ENCODE measurements around the gene GPHA2.

DNA sequence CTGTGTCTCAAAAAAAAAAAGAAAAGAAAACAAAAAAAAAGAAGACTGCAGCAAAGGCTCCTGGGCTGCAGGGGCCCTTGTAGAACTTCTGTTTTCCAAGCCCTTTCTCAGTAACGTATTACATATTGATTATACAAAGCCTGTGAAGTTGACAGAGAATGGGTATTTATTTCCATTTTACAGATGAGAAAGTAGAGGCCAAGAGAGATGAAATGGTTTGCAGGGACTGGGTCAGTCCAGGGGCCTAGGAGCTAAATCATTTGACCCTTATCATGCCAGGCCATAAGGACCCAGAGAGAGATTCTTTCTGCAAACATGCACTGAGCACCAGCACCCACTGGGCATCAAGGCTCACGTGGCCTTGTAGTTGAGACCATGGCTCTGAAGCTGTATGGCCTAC, 6.7 kb downstream of the GPHA2 start:
- TF ChIP-seq, protein P1, sequence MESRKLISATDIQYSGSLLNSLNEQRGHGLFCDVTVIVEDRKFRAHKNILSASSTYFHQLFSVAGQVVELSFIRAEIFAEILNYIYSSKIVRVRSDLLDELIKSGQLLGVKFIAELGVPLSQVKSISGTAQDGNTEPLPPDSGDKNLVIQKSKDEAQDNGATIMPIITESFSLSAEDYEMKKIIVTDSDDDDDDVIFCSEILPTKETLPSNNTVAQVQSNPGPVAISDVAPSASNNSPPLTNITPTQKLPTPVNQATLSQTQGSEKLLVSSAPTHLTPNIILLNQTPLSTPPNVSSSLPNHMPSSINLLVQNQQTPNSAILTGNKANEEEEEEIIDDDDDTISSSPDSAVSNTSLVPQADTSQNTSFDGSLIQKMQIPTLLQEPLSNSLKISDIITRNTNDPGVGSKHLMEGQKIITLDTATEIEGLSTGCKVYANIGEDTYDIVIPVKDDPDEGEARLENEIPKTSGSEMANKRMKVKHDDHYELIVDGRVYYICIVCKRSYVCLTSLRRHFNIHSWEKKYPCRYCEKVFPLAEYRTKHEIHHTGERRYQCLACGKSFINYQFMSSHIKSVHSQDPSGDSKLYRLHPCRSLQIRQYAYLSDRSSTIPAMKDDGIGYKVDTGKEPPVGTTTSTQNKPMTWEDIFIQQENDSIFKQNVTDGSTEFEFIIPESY (CRISPR knock-in tag; IDR thresholded peaks at IDR 0.05), result no peak
- TF ChIP-seq, protein P2, sequence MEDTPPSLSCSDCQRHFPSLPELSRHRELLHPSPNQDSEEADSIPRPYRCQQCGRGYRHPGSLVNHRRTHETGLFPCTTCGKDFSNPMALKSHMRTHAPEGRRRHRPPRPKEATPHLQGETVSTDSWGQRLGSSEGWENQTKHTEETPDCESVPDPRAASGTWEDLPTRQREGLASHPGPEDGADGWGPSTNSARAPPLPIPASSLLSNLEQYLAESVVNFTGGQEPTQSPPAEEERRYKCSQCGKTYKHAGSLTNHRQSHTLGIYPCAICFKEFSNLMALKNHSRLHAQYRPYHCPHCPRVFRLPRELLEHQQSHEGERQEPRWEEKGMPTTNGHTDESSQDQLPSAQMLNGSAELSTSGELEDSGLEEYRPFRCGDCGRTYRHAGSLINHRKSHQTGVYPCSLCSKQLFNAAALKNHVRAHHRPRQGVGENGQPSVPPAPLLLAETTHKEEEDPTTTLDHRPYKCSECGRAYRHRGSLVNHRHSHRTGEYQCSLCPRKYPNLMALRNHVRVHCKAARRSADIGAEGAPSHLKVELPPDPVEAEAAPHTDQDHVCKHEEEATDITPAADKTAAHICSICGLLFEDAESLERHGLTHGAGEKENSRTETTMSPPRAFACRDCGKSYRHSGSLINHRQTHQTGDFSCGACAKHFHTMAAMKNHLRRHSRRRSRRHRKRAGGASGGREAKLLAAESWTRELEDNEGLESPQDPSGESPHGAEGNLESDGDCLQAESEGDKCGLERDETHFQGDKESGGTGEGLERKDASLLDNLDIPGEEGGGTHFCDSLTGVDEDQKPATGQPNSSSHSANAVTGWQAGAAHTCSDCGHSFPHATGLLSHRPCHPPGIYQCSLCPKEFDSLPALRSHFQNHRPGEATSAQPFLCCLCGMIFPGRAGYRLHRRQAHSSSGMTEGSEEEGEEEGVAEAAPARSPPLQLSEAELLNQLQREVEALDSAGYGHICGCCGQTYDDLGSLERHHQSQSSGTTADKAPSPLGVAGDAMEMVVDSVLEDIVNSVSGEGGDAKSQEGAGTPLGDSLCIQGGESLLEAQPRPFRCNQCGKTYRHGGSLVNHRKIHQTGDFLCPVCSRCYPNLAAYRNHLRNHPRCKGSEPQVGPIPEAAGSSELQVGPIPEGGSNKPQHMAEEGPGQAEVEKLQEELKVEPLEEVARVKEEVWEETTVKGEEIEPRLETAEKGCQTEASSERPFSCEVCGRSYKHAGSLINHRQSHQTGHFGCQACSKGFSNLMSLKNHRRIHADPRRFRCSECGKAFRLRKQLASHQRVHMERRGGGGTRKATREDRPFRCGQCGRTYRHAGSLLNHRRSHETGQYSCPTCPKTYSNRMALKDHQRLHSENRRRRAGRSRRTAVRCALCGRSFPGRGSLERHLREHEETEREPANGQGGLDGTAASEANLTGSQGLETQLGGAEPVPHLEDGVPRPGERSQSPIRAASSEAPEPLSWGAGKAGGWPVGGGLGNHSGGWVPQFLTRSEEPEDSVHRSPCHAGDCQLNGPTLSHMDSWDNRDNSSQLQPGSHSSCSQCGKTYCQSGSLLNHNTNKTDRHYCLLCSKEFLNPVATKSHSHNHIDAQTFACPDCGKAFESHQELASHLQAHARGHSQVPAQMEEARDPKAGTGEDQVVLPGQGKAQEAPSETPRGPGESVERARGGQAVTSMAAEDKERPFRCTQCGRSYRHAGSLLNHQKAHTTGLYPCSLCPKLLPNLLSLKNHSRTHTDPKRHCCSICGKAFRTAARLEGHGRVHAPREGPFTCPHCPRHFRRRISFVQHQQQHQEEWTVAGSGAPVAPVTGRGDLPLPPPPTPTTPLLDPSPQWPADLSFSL (CRISPR knock-in tag; IDR thresholded peaks at IDR 0.05), result no peak
- TF ChIP-seq NCOA1 (CRISPR knock-in tag; IDR thresholded peaks at IDR 0.05), result no peak

All from HepG2 (cell line).